ENCODE data around the gene STAC3.

Gene STAC3

DNA sequence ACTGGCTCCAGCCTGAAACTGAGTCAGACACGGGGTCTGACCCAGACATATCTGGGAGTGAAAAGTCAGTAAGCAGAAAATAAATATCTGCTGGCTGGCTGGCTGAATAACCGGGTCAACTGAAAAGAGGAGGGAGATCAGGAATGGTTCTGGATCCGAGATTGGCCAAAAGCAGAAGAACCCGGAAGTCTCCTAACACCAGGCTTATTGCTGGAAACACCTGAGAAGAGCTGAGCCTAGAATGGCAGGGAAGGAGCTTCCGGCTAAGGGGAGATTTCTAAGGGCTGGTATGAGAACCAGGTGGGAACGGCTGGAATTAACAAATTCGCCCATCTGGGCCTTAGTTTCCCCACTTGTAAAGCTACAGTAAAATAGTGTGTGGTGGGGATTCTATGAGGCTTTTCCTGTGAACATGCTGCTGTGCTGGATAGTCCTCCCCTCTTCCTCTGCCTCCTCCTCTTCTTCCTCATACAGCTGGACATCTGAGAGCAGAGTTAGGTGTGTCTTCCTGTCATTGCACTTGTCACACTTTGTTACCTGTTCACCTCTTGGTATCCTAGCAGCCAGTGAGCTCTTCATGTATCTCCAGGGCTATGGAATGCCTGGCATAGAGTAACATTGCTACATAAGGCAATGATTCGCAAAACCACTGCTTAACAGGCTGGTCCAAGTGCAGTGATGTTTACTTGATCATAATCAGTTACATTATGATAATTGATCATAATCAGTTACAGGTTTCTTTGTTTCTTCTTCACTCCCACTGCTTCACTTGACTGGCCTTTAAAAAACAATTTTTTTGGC is 23.5 kb downstream of the STAC3 start:
- in situ Hi-C loops (cut with MboI; ENCODE audit: low sequenced_read_pairs) = no loop called here
- no peak overlapping the region; the same call in 1 of the 2 replicates for H3K4me3 ChIP-seq

DNA sequence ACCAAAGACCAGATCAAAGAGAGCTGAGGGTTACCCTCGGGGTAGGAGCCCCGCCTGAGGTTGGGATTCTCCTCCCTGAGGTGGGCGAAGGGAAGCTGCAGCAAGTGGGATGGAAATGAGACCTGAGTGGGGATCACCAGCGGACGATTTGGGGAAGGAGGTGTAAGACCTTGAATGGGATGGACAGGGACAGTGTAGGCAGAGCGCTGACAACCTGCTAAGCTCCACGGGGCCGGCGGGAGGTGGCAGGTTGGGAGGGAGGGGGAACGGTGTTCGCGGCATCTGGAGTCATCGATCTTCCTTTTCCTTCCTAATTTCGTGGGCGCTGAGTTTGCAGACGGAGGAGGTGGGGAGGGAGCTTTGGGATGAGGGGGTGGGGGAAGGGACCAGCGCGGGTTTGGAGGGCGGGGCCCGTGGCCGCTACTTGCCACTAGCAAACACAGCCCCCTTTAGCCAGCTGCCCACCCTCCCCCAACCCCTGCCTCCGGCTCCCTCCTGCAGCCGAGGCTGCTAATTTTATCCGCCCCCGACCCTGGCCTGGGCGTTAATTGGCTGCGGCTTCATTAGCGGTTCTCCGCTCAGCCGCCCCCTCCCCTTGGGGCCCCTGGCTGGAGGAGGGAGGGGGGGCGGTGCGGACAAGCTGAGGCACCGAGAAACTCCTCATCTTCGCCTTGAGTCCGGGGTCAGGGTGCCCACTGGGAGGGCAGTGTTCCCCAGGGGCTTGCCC is 24.2 kb downstream of the STAC3 start:
- Histone ChIP-seq H3K36me3 (replicated peaks) (peaks cover 20% of the 10 kb centered on the region), H3K9me3 (no peaks in the 10 kb centered on the region), H3K4me1 (peaks cover 7% of the 10 kb centered on the region; the same call in 1 of the 2 replicates), H3K4me3 (no peak overlapping the region; the same call in 1 of the 2 replicates), H3K27me3 (ENCODE audit: low read depth) (no peaks in the 10 kb centered on the region)
- DNase-seq (ENCODE audit: low spot score in 2 of 2) = peak in 1 of 2 experiments; percentile 49
- in situ Hi-C loops (cut with MboI; ENCODE audit: low sequenced_read_pairs) = no loop called here

More for the DNA sequence above, 23.5 kb downstream of the STAC3 start:
- Histone ChIP-seq H3K9me3 (no peaks in the 10 kb centered on the region), H3K4me1 (peaks cover 7% of the 10 kb centered on the region; the same call in 1 of the 2 replicates), H3K27me3 (ENCODE audit: low read depth) (no peaks in the 10 kb centered on the region), H3K36me3 (replicated peaks) (peaks cover 28% of the 10 kb centered on the region)
- no peak for DNase-seq (ENCODE audit: low spot score in 2 of 2)

DNA sequence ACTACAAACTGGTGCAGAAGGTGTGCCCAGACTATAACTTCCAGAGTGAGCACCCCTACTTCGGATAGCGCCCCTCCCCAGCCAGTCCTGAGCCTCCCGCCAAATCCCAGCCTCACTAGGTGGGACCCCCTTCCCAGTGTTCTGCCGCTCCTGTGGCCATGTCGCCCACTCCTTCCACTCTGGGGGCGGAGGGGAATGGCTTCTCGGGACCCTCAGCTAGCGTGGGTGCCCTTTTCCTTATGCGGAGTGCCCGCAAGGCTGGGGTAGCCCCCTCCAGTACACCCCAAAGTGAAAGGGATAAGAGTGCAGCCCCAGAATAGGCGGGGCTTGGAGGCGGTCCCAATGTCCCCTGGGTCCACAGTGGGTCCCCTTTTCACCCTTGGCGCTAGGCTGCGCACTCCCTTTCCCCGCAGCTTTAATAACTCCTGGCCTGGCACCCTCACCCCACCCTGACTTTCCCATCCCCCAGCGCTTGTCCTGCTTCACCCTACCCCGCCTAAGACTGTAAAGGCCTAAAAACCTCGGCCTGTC is 25.2 kb downstream of the STAC3 start:
- Histone ChIP-seq H3K27me3 (ENCODE audit: low read depth) (no peaks in the 10 kb centered on the region), H3K36me3 (replicated peaks) (peaks cover 10% of the 10 kb centered on the region), H3K4me3 (no peak overlapping the region), H3K9me3 (no peaks in the 10 kb centered on the region), H3K4me1 (peaks cover 7% of the 10 kb centered on the region; the same call in 1 of the 2 replicates)
- no peak for DNase-seq (ENCODE audit: low spot score in 2 of 2)
- in situ Hi-C loops (cut with MboI; ENCODE audit: low sequenced_read_pairs) = no loop called here

DNA sequence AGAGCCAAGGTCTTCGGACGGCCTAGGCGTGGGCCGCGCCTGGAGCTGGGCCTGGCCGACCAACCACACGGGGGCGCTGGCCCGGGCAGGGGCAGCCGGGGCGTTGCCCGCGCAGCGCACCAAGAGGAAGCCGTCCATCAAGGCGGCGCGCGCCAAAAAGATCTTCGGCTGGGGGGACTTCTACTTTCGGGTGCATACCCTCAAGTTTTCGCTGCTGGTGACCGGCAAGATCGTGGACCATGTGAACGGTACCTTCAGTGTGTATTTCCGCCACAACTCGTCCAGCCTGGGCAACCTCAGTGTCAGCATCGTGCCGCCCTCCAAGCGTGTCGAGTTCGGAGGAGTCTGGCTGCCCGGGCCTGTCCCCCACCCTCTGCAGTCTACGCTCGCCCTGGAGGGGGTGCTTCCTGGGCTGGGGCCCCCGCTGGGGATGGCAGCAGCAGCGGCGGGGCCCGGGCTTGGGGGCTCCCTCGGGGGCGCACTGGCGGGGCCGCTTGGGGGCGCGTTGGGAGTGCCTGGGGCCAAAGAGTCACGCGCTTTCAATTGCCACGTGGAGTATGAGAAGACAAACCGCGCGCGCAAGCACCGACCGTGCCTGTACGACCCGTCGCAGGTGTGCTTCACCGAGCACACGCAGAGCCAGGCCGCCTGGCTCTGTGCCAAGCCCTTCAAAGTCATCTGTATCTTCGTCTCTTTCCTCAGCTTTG is 25.9 kb downstream of the STAC3 start:
- no peak for DNase-seq (ENCODE audit: low spot score in 2 of 2)
- in situ Hi-C loops (cut with MboI; ENCODE audit: low sequenced_read_pairs) = no loop called here
- Histone ChIP-seq H3K27me3 (ENCODE audit: low read depth) (no peaks in the 10 kb centered on the region), H3K4me3 (no peak overlapping the region), H3K36me3 (replicated peaks) (peaks cover 4% of the 10 kb centered on the region), H3K9me3 (no peaks in the 10 kb centered on the region), H3K4me1 (peaks cover 7% of the 10 kb centered on the region; the same call in 1 of the 2 replicates)

DNA sequence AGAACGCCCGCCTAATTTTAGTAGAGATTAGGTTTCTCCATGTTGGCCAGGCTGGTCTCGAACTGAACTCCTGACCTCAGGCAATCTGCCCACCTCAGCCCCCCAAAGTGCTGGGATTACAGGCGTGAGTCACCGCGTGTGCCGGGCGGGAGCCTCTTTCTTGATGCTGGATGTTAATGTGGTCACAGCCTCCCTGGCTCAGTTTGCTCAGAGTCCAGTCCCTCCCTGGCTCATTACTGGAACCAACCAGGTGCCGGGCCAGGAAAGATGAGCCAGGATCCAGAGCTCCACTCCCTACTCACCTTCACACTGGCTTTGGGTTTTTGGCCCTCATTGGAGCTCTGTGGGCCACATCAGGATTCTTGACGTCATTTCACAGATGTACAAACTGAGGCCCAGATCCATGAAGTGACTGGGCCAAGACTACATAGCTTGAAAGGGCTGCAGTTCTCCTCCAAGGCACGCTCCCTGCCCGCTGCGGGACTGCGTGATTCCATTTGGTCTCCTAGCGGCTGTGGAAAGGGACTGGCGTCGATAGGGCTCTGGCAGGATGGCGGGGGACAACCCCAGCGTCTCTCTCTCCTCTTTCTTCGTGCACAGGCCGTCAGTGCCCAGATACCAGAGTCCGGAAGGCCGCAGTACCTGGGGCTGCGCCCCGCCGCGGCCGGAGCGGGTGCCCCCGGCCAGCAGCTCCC is 26.6 kb downstream of the STAC3 start:
- peaks cover 7% of the 10 kb centered on the region; the same call in 1 of the 2 replicates for H3K4me1 ChIP-seq
- no peaks in the 10 kb centered on the region for H3K27me3 ChIP-seq (ENCODE audit: low read depth)
- in situ Hi-C loops (cut with MboI; ENCODE audit: low sequenced_read_pairs) = no loop called here
- DNase-seq (ENCODE audit: low spot score in 2 of 2) = no peak
- H3K36me3 ChIP-seq (replicated peaks) = no peaks in the 10 kb centered on the region
- no peak overlapping the region for H3K4me3 ChIP-seq
- H3K9me3 ChIP-seq = no peaks in the 10 kb centered on the region

DNA sequence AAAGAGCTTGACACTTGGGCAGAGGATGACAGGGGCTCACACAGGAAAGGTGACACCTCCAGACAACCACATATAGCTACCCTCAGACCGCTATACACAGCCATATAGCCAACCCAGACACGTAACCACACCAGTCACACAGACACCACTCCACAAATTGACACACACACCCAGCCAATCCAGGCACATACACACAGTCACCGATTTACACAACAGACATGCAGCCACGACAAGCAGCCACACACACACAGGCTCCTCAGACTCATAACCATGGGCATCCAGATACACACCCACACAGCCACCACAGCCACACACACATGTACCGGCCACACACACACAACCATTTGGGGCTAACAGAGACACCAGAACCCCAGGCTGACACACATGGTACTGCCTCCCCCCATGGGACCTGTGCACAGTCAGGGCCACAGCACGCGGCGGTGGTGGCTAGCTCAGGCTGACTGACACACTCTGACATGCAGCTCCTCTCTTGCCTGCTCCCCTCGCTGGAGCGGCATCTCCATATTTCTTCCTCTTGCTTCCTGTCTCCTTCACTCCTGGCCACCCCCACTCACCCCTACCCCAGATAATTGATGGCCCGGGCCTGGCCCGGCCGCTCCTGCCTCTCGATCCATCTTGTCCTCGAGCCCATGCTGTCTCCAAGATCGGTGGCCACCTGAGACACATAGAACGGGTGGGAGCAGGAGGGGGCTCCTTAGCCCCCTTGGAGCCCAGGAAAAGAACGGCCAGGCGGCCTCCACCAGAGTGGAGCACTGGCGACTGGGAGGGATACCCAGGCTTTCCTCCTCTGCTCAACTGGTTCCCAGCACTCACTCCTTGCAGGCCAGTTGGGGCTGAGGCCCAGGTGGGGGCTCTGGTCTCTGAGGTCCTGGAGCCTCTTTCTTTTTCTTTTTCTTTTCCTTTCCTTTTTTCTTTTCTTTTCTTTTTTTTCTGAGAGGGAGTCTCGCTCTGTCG is 27.5 kb downstream of the STAC3 start:
- Histone ChIP-seq H3K36me3 (replicated peaks) (no peaks in the 10 kb centered on the region), H3K9me3 (no peaks in the 10 kb centered on the region), H3K4me3 (no peak overlapping the region), H3K27me3 (ENCODE audit: low read depth) (no peaks in the 10 kb centered on the region), H3K4me1 (peaks cover 2% of the 10 kb centered on the region)
- DNase-seq (ENCODE audit: low spot score in 2 of 2) = no peak
- in situ Hi-C loops (cut with MboI; ENCODE audit: low sequenced_read_pairs) = no loop called here

DNA sequence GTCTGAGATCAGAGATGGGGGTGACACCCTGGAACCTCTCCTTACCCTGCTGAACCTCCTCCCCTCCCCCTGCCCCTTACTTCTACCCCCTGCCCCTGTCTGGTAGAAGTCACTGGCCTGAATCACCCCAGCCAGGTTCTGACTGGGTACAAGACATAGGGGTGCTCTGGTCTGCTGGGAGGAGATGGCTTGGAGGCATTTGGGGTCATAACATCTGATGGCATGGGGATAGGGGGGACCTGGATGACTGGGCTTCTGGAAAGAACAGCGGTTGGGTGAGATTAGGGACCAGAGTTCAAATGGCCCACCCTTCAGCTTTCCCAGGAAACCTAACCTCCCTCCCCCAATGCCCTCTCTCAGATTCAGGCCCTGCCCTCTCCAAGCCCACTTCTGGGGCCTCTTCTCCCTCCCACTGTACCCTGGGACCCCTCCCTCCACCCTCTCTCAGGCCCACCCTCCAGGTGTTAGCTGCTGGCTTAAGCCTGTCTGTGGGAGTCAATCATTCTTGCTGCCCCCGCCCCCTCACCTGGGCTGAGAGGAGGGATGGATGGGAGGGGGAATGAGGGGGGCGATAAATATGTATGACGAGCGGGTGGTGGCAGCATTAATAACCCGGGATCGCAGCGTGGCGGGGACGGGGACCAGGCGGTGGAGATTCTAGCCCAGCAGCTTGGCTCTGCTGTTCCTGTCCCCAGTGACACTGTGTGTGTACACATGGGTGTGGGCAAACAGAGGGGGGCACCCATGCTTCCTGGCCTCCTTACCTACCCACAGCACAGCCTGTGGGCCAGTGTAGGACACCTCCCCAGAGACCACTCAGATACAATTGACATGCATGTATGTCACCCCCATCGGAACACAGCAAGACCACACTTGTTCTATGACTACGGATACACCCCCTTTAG is 28.4 kb downstream of the STAC3 start:
- in situ Hi-C loops (cut with MboI; ENCODE audit: low sequenced_read_pairs) = no loop called here
- peaks cover 6% of the 10 kb centered on the region for H3K4me1 ChIP-seq
- H3K27me3 ChIP-seq (ENCODE audit: low read depth) = no peaks in the 10 kb centered on the region
- no peaks in the 10 kb centered on the region for H3K36me3 ChIP-seq (replicated peaks)
- H3K4me3 ChIP-seq = no peak overlapping the region
- DNase-seq (ENCODE audit: low spot score in 2 of 2) = no peak
- no peaks in the 10 kb centered on the region for H3K9me3 ChIP-seq

DNA sequence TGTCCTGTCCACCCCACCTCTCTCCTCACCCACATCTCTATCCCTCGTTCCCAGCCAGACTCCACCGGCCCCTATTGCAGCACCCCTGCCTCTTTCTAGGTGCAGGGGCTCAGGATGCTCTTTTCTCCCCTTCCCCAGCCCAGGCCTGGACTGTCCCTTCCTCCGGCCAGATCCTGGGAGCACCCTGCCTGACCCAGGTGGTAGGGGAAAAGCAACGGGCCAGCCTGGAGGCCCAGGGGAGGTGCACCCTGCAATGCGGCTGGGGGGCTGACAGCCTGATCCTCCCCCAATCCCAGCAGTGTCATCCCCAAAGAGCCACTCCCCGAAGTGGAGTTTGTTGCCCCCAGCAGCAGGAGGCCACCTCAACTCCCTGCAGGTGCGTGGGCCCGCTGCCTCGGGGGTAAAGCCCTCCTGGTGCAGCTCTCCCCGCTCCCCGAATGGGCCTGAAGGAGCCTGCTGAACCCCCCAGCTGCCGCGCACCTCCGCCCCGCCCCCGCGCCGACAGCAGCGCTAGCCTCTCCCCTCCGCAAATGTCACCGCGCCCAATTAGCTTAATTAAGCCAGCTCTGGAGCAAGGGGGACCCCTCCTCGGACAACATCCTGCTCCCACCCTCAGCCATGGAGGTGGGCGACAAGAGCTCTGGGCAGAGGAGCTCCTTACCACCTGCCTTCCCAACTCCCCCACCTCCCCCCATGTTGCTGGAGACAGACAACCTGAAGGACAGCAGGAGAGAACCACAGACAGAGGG is 29.6 kb downstream of the STAC3 start:
- in situ Hi-C loops (cut with MboI; ENCODE audit: low sequenced_read_pairs) = no loop called here
- H3K36me3 ChIP-seq (replicated peaks) = no peaks in the 10 kb centered on the region
- DNase-seq (ENCODE audit: low spot score in 2 of 2) = no peak
- H3K27me3 ChIP-seq (ENCODE audit: low read depth) = no peaks in the 10 kb centered on the region
- no peak overlapping the region for H3K4me3 ChIP-seq
- peaks cover 7% of the 10 kb centered on the region for H3K4me1 ChIP-seq
- no peaks in the 10 kb centered on the region for H3K9me3 ChIP-seq

DNA sequence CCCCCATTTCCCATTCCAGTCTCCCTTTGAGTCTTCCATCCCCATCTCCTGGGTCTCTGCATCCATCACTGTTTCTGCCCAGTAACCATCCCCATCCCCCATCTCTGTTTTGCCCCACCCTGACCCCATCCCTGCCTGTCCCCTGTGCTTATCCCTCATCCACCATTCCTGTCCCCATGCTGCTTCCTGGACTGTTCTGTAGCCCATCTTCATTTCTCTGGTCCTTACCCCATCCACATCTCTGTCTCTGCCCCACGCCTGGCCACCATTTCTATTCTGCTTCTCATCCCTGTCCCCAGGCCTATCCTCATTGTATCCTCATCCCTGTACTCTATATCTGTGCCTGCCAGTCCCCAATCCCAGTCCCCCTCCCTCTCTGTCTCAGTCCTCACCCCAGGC is 30.2 kb downstream of the STAC3 start:
- peaks cover 3% of the 10 kb centered on the region for H3K27me3 ChIP-seq (ENCODE audit: low read depth)
- no peak for DNase-seq (ENCODE audit: low spot score in 2 of 2)
- H3K9me3 ChIP-seq = no peaks in the 10 kb centered on the region
- H3K4me3 ChIP-seq = no peak overlapping the region
- in situ Hi-C loops (cut with MboI; ENCODE audit: low sequenced_read_pairs) = no loop called here
- H3K4me1 ChIP-seq = peaks cover 7% of the 10 kb centered on the region
- H3K36me3 ChIP-seq (replicated peaks) = no peaks in the 10 kb centered on the region

DNA sequence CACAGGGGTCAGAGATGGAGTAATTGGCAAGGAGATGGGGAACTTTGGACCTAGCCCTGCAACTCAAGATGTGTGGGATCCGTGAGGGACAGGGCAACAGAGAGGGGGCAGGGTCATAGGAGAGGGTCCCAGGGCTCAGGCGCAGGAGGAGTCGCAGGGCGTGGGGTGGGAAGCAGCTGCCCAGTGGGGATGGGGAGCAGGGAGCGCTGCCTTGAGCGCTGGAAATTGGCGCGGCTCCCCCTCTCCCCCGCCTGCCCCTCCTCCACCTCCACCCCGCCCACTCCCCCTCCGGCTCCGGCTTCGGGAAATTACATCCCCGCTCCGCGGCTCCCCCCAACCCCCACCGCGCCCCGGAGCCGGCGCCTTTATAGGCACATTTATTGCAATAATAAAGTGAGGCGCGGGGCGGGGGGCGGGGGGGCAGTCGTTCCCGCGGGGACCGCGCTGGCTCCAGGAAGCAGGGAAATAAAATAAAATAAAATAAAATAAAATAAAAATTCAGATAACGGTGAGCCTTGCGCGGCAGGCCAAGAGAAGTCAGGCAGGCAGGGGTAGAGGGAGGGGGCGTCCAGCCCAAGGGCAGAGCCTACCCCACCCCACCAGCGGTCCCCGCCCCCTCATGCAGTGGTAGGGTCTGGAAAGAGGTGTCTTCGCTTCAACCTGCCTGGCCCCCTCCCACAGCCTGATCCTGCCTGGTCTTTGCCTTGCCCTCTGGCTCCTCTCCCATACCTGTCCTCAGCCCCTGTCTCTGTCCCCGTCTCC is 30.8 kb downstream of the STAC3 start:
- peaks cover 7% of the 10 kb centered on the region for H3K4me1 ChIP-seq
- H3K36me3 ChIP-seq (replicated peaks) = no peaks in the 10 kb centered on the region
- DNase-seq (ENCODE audit: low spot score in 2 of 2) = no peak
- H3K4me3 ChIP-seq = no peak overlapping the region
- in situ Hi-C loops (cut with MboI; ENCODE audit: low sequenced_read_pairs) = no loop called here
- peaks cover 7% of the 10 kb centered on the region for H3K27me3 ChIP-seq (ENCODE audit: low read depth)
- no peaks in the 10 kb centered on the region for H3K9me3 ChIP-seq
